Midbrain (tissue), 1 donor: Measurements from ENCODE around the gene AP5B1.
"Not testable (repeated sequence)": the region's sequence is repeated elsewhere in the genome, so short reads cannot be mapped to it uniquely, and the experiment has no call there.

ENCODE experiments used
- DNase-seq: peaks from one replicate; lab custom pipeline; 2025; lab: John Stamatoyannopoulos, UW

The AP5B1 gene

GRCh38 chr11:65767406-65767805 is 13.4 kb downstream of the AP5B1 start:
- no peak for DNase-seq

GRCh38 chr11:65766535-65766934 is 14.2 kb downstream of the AP5B1 start:
- DNase-seq = no peak

- no peak for DNase-seq
These were observed 16.3 kb downstream of the AP5B1 start for GRCh38 chr11:65764434-65764833.

GRCh38 chr11:65762816-65763215 is 18.0 kb downstream of the AP5B1 start:
- not testable (repeated sequence) for DNase-seq

- not testable (repeated sequence) for DNase-seq
These were observed 18.6 kb downstream of the AP5B1 start for GRCh38 chr11:65762169-65762568.

- DNase-seq = no peak
These were observed 35.7 kb downstream of the AP5B1 start for GRCh38 chr11:65745049-65745448.

- no peak for DNase-seq
These were observed 36.1 kb downstream of the AP5B1 start for GRCh38 chr11:65744699-65745042.

- no peak for DNase-seq
These were observed 36.6 kb downstream of the AP5B1 start for GRCh38 chr11:65744026-65744698.

GRCh38 chr11:65743681-65744025 is 37.1 kb downstream of the AP5B1 start:
- no peak for DNase-seq

- DNase-seq = no peak
These were observed 38.4 kb downstream of the AP5B1 start for GRCh38 chr11:65742353-65742752.

- DNase-seq = no peak
These were observed 39.6 kb downstream of the AP5B1 start for GRCh38 chr11:65741185-65741584.

- no peak for DNase-seq
These were observed 41.8 kb downstream of the AP5B1 start for GRCh38 chr11:65739022-65739421.

- no peak for DNase-seq
These were observed 44.0 kb downstream of the AP5B1 start for GRCh38 chr11:65736810-65737209.

- DNase-seq = not testable (repeated sequence)
These were observed 45.7 kb downstream of the AP5B1 start for GRCh38 chr11:65735111-65735510.

- no peak for DNase-seq
These were observed 50.3 kb downstream of the AP5B1 start for GRCh38 chr11:65730461-65730860.

- no peak for DNase-seq
These were observed 52.9 kb downstream of the AP5B1 start for GRCh38 chr11:65727865-65728264.

- no peak for DNase-seq
These were observed 54.1 kb downstream of the AP5B1 start for GRCh38 chr11:65726660-65727059.
